Testis (tissue), 2 donors: ENCODE measurements around the gene GNAS-AS1.

Source experiments
- CTCF ChIP-seq, 3 experiments: fragments of 450-650 bp in 2 of 3; fragments of 200-600 bp in 1 of 3; sonication (generic) in 1 of 3; IDR thresholded peaks; one replicate each; pipeline ENCODE4 v1.5.1; 2016 to 2019; ENCODE audit warnings: antibody characterized with exemption in 3 of 3, mild to moderate bottlenecking in 2 of 3, moderate library complexity in 1 of 3
- POLR2A ChIP-seq: fragments of 450-650 bp; IDR thresholded peaks from one replicate; pipeline ENCODE4 v1.6.1; 2017; ENCODE audit warnings: antibody characterized with exemption, mild to moderate bottlenecking, moderate library complexity

DNA sequence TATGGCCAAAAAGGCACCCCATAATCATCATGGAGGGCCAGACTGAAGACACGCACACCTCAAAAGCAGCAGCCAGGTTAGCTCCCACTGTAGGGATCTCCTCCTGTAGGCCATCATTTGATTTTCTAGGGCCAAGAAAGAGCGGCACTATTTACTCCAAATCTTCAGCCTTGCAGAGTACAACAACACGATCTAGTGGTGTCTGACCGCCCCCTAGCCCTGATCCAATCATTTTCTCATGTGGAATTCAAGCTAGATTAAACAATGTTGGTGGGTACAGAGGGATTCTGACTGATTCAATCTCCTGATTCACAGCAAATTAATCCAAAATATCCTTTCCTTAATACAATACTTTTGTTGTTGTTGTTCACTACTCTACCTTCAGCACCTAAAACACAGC, 12.5 kb downstream of the GNAS-AS1 start:
- TF ChIP-seq POLR2A (no peak), CTCF (IDR thresholded peaks at IDR 0.05) (no peak)
